ENCODE data around the gene CBFA2T2. TPM values are rescaled to one million over a fixed set of nuclear protein-coding genes. Genes with fewer than 3 reads are reported as not detected.
A peak's percentile ranks its signal among the peaks of the same experiment; 100 is the strongest.

CBFA2T2 gene
- total RNA-seq, 2 donors from 2014 or later, result 14.8 to 18.0 TPM

DNA sequence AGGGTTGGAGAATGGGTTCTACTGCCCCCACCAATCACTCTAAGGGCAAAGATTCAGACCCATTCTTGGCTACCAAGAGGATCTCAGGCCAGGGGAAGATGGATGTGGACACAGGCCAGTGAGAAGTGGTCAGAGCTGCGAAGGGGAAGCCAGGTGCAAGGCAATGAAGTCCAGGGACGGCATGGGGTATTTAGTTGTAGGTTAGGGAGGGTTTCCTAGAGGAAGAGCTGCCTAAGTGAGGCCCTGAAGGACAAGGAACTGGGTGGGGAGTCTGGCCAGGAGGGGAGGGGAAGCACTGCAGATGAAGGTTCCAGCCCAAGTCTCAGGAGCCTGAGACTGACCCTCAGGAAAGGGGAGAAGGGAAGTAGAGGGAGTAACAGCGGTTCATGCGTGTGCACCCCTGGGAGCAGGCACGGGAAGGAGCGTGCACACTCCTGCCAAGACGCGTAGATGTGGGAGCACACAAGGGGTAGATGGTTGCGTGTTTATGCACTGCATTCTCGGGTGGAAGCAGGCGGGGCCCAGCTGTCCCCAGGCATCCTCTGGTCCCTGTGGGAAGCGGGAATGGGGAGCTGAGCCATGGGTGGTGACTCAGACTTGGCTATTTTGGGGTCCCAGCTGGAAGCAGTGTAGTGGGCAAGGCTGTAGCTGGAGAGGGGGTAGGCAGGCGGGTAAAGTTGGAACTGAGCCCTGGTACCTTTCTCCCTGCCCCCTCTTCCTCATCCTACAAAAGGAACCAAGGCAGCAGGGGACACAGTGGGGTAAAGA, 180.2 kb downstream of the CBFA2T2 start:
- H3K27ac ChIP-seq, result peak overlapping the region; percentile 27 to 29
- TF ChIP-seq, protein P1, sequence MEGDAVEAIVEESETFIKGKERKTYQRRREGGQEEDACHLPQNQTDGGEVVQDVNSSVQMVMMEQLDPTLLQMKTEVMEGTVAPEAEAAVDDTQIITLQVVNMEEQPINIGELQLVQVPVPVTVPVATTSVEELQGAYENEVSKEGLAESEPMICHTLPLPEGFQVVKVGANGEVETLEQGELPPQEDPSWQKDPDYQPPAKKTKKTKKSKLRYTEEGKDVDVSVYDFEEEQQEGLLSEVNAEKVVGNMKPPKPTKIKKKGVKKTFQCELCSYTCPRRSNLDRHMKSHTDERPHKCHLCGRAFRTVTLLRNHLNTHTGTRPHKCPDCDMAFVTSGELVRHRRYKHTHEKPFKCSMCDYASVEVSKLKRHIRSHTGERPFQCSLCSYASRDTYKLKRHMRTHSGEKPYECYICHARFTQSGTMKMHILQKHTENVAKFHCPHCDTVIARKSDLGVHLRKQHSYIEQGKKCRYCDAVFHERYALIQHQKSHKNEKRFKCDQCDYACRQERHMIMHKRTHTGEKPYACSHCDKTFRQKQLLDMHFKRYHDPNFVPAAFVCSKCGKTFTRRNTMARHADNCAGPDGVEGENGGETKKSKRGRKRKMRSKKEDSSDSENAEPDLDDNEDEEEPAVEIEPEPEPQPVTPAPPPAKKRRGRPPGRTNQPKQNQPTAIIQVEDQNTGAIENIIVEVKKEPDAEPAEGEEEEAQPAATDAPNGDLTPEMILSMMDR (IDR thresholded peaks at IDR 0.05), result no peak
- peaks cover 21 to 77% of the 10 kb centered on the region in 2 donors for H3K4me1 ChIP-seq (ENCODE audit: control insufficient read depth in 1 of 2, low read depth in 2 of 2)
- DNase-seq (ENCODE audit: low spot score) (no peak), ATAC-seq (ENCODE audit: insufficient number of reproducible peaks, low FRiP score, low read depth) (no peak)
- no peak overlapping the region for H3K4me3 ChIP-seq
- H3K36me3 ChIP-seq, result no peaks in the 10 kb centered on the region
- no peaks in the 10 kb centered on the region for H3K9me3 ChIP-seq
- H3K27me3 ChIP-seq (replicated peaks; ENCODE audit: insufficient read depth), result no peaks in the 10 kb centered on the region

DNA sequence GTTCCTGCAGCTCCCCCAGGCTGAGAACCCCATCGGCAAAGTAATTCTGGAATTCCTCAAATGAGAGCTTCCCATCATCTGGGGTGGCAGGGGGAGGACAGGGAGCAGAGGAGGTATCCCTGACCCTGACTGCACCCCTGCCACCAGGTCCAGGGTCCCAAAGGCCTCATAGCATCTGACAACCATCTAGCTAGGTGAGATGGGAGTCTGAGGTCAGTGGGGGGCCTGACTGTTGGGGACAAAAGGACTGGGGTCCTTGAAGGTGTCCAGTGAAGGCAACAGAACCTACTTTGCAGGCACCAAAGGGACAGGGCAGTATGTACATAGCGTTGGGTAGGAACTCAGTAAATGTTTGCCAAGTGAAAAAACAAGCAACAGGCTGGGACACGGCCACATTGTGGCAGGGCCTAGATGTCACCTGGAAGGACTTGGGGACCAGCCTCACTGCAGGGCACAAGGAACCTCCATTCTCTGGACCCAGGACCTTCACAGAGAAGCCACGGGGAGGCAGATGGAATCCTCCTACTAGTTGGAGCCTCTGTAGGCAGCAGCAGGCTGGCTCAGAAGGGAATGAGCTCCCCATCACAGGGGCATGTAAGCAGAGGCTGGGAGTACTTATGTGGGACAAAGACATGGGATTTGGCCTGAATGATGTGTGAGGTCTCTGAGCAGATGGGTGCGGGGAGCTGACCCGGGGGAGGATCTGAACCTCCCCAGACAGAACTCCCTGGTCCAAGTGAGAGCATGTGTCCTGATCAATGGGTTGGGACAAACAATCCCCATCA, 181.0 kb downstream of the CBFA2T2 start:
- TF ChIP-seq, protein P1 (IDR thresholded peaks at IDR 0.05), result no peak
- no peak for ATAC-seq (ENCODE audit: insufficient number of reproducible peaks, low FRiP score, low read depth)
- Histone ChIP-seq H3K36me3 (no peaks in the 10 kb centered on the region), H3K9me3 (no peaks in the 10 kb centered on the region), H3K27me3 (replicated peaks; ENCODE audit: insufficient read depth) (no peaks in the 10 kb centered on the region), H3K4me3 (no peak overlapping the region), H3K27ac (peak overlapping the region; percentile 27 to 29), H3K4me1 (ENCODE audit: control insufficient read depth in 1 of 2, low read depth in 2 of 2) (peaks cover 29 to 82% of the 10 kb centered on the region in 2 donors)
- DNase-seq (ENCODE audit: low spot score), result no peak

DNA sequence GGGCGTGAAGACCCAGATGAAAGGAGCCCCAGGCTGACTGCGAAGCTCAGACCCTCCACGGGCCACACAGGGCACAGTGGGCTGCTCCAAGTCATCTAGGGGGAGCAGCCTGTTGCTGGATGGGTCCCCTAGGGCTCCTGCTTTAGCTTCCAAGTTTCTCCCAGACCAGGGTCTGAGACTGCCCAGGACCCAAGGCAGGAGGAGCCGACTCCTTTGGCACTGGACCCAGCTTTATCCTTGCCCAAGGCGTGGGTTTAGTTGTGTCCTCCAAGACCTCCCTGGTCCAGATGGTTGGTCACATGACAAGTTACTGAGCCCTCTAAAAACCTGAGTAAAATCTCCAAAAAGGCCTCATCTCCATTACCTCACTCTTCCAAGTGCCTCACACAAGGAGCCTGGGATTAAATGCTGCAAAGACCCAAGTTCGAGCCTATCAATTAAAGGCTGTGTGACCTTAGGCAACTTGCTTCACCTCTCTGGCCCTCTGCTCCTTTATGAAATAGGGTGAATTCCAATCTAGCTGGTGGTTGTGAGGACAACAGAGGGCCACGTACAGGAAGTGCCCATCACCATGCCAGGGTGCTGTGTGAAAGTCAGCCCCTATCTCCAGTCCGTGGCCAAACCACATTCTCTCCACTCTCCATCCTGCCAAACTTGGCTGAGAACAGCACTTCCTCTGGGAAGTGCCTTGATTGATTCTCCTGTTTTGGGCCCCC, 181.8 kb downstream of the CBFA2T2 start:
- Histone ChIP-seq H3K9me3 (no peaks in the 10 kb centered on the region), H3K4me3 (no peak overlapping the region), H3K36me3 (no peaks in the 10 kb centered on the region), H3K27ac (peak overlapping the region in 1 of 2 donors; percentile 28), H3K4me1 (ENCODE audit: control insufficient read depth in 1 of 2, low read depth in 2 of 2) (peaks cover 34 to 84% of the 10 kb centered on the region in 2 donors), H3K27me3 (replicated peaks; ENCODE audit: insufficient read depth) (no peaks in the 10 kb centered on the region)
- TF ChIP-seq, protein P1 (IDR thresholded peaks at IDR 0.05), result no peak
- no peak for ATAC-seq (ENCODE audit: insufficient number of reproducible peaks, low FRiP score, low read depth)
- no peak for DNase-seq (ENCODE audit: low spot score)

DNA sequence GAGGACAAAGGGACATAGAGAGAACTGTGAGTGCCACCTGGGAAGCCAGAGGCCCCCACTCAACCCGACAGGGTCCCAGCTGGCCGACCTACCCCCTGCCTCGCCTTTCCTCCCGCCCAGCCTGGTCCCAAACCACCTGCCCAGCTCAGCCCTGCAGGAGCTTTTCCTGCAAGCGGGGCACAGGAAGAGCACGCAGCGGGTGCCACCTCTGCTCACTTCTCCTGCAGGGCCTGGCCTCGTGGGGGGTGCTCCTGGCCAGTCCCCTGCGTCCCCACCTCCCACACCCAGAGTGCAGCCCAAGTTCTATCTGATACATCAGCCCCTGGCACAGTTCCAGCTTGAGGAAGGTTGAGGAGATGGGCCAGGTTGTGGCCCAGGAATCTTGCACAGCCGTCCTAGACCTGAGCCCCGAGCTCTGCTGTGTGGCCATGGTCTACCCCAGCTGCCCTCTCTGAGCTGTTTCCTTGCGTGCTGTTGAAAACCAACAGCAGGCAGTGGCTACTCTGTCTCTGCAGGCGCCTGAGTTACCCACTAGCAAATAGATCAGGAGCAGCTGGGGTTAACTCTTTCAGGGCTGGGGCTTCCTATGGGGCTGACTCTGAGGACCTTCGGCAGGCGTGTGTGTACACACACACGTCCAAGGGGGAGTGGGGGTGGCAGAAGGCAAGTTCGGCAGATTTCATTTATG, 182.7 kb downstream of the CBFA2T2 start:
- no peaks in the 10 kb centered on the region for H3K36me3 ChIP-seq
- no peak for ATAC-seq (ENCODE audit: insufficient number of reproducible peaks, low FRiP score, low read depth)
- H3K27ac ChIP-seq, result peak overlapping the region; percentile 62 to 70
- H3K4me3 ChIP-seq, result peak overlapping the region; percentile 77
- no peaks in the 10 kb centered on the region for H3K27me3 ChIP-seq (replicated peaks; ENCODE audit: insufficient read depth)
- no peaks in the 10 kb centered on the region for H3K9me3 ChIP-seq
- TF ChIP-seq, protein P1 (IDR thresholded peaks at IDR 0.05), result no peak
- no peak for DNase-seq (ENCODE audit: low spot score)
- H3K4me1 ChIP-seq (ENCODE audit: control insufficient read depth in 1 of 2, low read depth in 2 of 2), result peaks cover 34 to 79% of the 10 kb centered on the region in 2 donors

Measured in thoracic aorta (tissue), 2 donors.